Measurements from ENCODE around the gene COL7A1.

DNA sequence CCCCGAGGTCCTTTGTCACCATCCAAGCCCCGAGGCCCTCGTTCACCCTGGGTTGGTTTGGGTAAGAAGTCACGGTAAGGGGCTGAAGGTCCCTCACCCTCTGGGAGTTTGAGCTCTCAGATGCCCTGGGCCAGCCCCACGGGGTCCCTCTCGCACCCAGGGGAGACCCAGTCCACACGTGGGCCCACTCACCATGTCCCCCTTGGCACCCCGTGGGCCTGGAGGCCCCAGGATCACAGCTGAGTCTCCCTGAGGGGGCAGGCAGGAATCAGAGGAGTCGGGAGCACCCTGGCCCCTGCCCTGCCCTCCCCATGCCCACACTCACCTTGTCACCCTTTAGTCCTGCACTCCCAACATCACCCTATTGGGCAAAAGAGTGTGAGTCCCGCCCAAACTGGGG, 25.7 kb downstream of the COL7A1 start:
- TF ChIP-seq ATF3 (CRISPR knock-in tag; conservative IDR thresholded peaks at IDR 0.05) (no peak), ZBTB21 (CRISPR knock-in tag; IDR thresholded peaks at IDR 0.05; ENCODE audit: borderline replicate concordance) (no peak), NFYB (CRISPR knock-in tag; conservative IDR thresholded peaks at IDR 0.05; ENCODE audit: low read depth) (no peak), GTF2I (CRISPR knock-in tag; conservative IDR thresholded peaks at IDR 0.05) (no peak), FOXP1 (CRISPR knock-in tag; IDR thresholded peaks at IDR 0.05; ENCODE audit: borderline replicate concordance) (no peak), MAX (CRISPR knock-in tag; IDR thresholded peaks at IDR 0.05) (no peak), CREB1 (CRISPR knock-in tag; IDR thresholded peaks at IDR 0.05) (no peak), ZNF532 (CRISPR knock-in tag; IDR thresholded peaks at IDR 0.05; ENCODE audit: borderline replicate concordance) (no peak), ESRRA (CRISPR knock-in tag; IDR thresholded peaks at IDR 0.05; ENCODE audit: borderline replicate concordance) (no peak), ZNF138 (CRISPR knock-in tag; conservative IDR thresholded peaks at IDR 0.05) (no peak), SP1 (CRISPR knock-in tag; conservative IDR thresholded peaks at IDR 0.05) (no peak)
- TF ChIP-seq, protein P1, sequence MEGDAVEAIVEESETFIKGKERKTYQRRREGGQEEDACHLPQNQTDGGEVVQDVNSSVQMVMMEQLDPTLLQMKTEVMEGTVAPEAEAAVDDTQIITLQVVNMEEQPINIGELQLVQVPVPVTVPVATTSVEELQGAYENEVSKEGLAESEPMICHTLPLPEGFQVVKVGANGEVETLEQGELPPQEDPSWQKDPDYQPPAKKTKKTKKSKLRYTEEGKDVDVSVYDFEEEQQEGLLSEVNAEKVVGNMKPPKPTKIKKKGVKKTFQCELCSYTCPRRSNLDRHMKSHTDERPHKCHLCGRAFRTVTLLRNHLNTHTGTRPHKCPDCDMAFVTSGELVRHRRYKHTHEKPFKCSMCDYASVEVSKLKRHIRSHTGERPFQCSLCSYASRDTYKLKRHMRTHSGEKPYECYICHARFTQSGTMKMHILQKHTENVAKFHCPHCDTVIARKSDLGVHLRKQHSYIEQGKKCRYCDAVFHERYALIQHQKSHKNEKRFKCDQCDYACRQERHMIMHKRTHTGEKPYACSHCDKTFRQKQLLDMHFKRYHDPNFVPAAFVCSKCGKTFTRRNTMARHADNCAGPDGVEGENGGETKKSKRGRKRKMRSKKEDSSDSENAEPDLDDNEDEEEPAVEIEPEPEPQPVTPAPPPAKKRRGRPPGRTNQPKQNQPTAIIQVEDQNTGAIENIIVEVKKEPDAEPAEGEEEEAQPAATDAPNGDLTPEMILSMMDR (IDR thresholded peaks at IDR 0.05): no peak
- TF ChIP-seq, protein P2, sequence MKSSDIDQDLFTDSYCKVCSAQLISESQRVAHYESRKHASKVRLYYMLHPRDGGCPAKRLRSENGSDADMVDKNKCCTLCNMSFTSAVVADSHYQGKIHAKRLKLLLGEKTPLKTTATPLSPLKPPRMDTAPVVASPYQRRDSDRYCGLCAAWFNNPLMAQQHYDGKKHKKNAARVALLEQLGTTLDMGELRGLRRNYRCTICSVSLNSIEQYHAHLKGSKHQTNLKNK (CRISPR knock-in tag; IDR thresholded peaks at IDR 0.05): no peak
- TF ChIP-seq, protein P3, sequence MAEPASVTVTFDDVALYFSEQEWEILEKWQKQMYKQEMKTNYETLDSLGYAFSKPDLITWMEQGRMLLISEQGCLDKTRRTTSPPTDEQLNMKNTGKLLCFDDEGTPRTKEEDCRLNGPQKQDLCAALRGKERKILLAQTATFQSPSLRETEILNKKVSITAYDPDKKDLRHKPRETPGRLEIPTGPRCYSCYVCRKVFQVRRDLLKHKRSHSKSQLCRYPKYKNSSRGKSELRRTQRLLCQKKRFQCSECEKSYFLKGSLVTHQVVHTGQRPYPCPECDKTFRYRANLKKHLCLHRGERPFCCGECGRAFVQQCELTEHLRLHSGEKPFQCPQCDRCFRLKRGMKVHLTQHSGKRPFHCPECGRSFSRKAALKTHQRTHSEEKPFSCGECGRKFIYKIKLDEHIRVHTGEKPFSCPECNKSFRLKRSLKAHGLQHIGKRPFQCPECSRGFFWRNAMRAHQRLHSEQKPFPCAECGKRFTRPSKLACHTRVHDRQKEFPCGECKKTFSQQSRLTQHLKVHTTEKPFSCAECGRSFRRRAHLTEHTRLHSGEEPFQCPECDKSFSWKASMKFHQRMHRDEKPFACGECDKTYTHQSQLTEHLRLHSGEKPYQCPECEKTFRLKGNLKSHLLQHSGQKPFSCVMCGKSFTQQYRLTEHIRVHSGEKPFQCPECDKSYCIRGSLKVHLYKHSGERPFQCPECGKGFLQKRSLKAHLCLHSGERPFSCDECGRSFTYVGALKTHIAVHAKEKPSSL (CRISPR knock-in tag; conservative IDR thresholded peaks at IDR 0.05): no peak
